ENCODE results near the gene CDK12. TPM values are rescaled to one million over a fixed set of nuclear protein-coding genes. Genes with fewer than 3 reads are reported as not detected.

Gene CDK12
- total and polyA plus RNA-seq, 4 donors, result 7.5 to 30.3 (median 15.0) TPM

DNA sequence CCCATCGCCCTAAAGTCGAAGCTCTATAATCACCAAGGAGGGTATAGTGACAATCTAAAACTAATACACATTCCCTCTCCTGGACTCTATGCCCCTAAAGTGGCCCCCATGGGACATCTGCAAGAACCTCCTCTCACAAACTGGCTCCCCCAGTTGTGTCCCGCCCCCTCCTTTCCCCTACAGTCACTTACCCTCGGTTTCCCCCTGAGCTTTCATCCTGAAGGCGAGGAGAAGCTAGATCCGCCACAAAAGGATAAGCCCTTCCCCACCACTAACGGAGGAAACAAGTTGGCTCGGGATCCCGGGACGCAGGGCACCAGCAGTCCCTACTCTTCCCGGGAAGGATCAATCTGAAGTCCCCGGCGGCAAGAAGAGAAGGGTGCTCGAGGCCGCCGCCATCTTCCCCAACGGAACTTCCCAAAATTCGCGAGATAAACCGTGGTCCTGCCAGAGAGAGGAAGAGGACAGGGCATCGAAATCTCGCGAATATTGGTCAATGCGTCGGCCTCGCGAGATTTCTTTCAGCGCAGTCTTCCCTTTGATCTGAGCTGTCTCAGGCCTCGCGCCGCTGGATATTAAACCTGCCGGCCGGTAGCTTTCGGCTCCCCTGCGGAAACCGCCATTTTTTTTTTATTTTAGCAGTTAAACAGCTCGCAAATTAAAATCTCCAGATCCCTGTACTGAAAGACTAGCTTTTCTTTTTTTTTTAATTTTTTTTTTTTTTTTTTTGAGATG, 10.3 kb upstream of the CDK12 start, which contains the start of gene MED1:
MED1 (minus strand) TSS at position 417 of the 735 bp plus-strand sequence; CDS start at position 216, 201 bp downstream.
- peaks cover 3 to 12% (median 6%) of the 10 kb centered on the region in 4 donors for H3K36me3 ChIP-seq (ENCODE audit: control insufficient read depth in 4 of 4, insufficient read depth in 3 of 4, low read depth in 1 of 4, low read length in 3 of 4)
- peaks cover 10 to 38% (median 34%) of the 10 kb centered on the region in 4 donors for H3K4me1 ChIP-seq (ENCODE audit: control insufficient read depth in 4 of 4, insufficient read depth in 4 of 4, low read length in 3 of 4)
- H3K27ac ChIP-seq (ENCODE audit: low read depth in 1 of 2, low read length in 2 of 2), result peak within 1 kb of the TSS; percentile 80 to 88
- peak; percentile 90 for DNase-seq (ENCODE audit: low spot score)
- peak within 1 kb of the TSS; percentile 90 to 96 for H3K9ac ChIP-seq (ENCODE audit: low read depth in 1 of 2, low read length in 2 of 2)
- H3K27me3 ChIP-seq (ENCODE audit: control insufficient read depth in 4 of 4, insufficient read depth in 4 of 4, low read length in 3 of 4), result no peaks in the 10 kb centered on the region
- TF ChIP-seq RAD21 (IDR thresholded peaks at IDR 0.05) (peak; percentile 29 to 35), YY1 (IDR thresholded peaks at IDR 0.05) (peak; percentile 98), NR2F2 (IDR thresholded peaks at IDR 0.05) (peak; percentile 19), RXRA (IDR thresholded peaks at IDR 0.05) (peak; percentile 39 to 56), FOXA2 (IDR thresholded peaks at IDR 0.05) (no peak), TAF1 (conservative IDR thresholded peaks at IDR 0.05) (peak; percentile 63), FOXA1 (IDR thresholded peaks at IDR 0.05) (no peak), JUND (IDR thresholded peaks at IDR 0.05) (no peak), SP1 (IDR thresholded peaks at IDR 0.05) (peak; percentile 21), GABPA (IDR thresholded peaks at IDR 0.05 in 1 of 2, conservative IDR thresholded peaks at IDR 0.05 in 1 of 2) (peak in 1 of 2 donors; percentile 74)
- TF ChIP-seq, protein P1, sequence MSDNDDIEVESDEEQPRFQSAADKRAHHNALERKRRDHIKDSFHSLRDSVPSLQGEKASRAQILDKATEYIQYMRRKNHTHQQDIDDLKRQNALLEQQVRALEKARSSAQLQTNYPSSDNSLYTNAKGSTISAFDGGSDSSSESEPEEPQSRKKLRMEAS (IDR thresholded peaks at IDR 0.05), result peak; percentile 52
- TF ChIP-seq, protein P2, sequence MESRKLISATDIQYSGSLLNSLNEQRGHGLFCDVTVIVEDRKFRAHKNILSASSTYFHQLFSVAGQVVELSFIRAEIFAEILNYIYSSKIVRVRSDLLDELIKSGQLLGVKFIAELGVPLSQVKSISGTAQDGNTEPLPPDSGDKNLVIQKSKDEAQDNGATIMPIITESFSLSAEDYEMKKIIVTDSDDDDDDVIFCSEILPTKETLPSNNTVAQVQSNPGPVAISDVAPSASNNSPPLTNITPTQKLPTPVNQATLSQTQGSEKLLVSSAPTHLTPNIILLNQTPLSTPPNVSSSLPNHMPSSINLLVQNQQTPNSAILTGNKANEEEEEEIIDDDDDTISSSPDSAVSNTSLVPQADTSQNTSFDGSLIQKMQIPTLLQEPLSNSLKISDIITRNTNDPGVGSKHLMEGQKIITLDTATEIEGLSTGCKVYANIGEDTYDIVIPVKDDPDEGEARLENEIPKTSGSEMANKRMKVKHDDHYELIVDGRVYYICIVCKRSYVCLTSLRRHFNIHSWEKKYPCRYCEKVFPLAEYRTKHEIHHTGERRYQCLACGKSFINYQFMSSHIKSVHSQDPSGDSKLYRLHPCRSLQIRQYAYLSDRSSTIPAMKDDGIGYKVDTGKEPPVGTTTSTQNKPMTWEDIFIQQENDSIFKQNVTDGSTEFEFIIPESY (IDR thresholded peaks at IDR 0.05), result peak; percentile 100
- TF ChIP-seq, protein P3, sequence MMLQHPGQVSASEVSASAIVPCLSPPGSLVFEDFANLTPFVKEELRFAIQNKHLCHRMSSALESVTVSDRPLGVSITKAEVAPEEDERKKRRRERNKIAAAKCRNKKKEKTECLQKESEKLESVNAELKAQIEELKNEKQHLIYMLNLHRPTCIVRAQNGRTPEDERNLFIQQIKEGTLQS (IDR thresholded peaks at IDR 0.05), result peak; percentile 35
- no peaks in the 10 kb centered on the region for H3K9me3 ChIP-seq (ENCODE audit: control insufficient read depth in 4 of 4, low read length in 3 of 4)
- peak within 1 kb of the TSS; percentile 70 to 99 (median 91) for H3K4me3 ChIP-seq (ENCODE audit: low read depth in 1 of 3, low read length in 3 of 3)
- under 1% methylated on average over 37 of the region's 37 CpGs for WGBS

DNA sequence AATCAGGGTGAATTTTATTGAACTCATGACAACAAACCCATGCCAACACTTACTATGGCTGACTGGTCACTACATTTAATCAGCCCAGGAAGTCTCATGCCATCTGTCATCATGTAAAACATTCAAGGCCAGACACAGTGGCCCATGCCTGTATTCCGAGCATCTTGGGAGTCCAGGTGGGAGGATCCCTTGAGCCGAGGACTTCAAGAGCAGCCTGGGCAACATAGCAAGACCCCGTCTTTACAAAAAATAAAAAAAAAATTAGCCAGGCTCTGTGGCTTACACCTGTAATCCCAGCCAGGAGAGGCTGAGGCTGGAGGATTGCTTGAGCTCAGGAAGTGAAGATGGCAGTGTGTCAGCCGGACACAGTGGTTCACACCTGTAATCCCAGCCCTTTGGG, 5.4 kb upstream of the CDK12 start:
- H3K4me1 ChIP-seq (ENCODE audit: control insufficient read depth in 4 of 4, insufficient read depth in 4 of 4, low read length in 3 of 4), result peaks cover 8 to 26% (median 24%) of the 10 kb centered on the region in 4 donors
- WGBS, result 90% methylated on average over 4 of the region's 4 CpGs
- DNase-seq (ENCODE audit: low spot score), result no peak

More for the DNA sequence above, 5.4 kb upstream of the CDK12 start:
- Histone ChIP-seq H3K9me3 (ENCODE audit: control insufficient read depth in 4 of 4, low read length in 3 of 4) (no peaks in the 10 kb centered on the region), H3K4me3 (ENCODE audit: low read depth in 1 of 3, low read length in 3 of 3) (no peak overlapping the region), H3K27ac (ENCODE audit: low read depth in 1 of 2, low read length in 2 of 2) (no peak overlapping the region), H3K36me3 (ENCODE audit: control insufficient read depth in 4 of 4, insufficient read depth in 3 of 4, low read depth in 1 of 4, low read length in 3 of 4) (no peaks in the 10 kb centered on the region), H3K9ac (ENCODE audit: low read depth in 1 of 2, low read length in 2 of 2) (no peak overlapping the region), H3K27me3 (ENCODE audit: control insufficient read depth in 4 of 4, insufficient read depth in 4 of 4, low read length in 3 of 4) (no peaks in the 10 kb centered on the region)
- TF ChIP-seq, protein P4, sequence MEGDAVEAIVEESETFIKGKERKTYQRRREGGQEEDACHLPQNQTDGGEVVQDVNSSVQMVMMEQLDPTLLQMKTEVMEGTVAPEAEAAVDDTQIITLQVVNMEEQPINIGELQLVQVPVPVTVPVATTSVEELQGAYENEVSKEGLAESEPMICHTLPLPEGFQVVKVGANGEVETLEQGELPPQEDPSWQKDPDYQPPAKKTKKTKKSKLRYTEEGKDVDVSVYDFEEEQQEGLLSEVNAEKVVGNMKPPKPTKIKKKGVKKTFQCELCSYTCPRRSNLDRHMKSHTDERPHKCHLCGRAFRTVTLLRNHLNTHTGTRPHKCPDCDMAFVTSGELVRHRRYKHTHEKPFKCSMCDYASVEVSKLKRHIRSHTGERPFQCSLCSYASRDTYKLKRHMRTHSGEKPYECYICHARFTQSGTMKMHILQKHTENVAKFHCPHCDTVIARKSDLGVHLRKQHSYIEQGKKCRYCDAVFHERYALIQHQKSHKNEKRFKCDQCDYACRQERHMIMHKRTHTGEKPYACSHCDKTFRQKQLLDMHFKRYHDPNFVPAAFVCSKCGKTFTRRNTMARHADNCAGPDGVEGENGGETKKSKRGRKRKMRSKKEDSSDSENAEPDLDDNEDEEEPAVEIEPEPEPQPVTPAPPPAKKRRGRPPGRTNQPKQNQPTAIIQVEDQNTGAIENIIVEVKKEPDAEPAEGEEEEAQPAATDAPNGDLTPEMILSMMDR (IDR thresholded peaks at IDR 0.05; ENCODE audit: low read depth, low read length, missing input control), result no peak
- TF ChIP-seq FOXA2 (IDR thresholded peaks at IDR 0.05), result no peak
- no peak for TF ChIP-seq GABPA (IDR thresholded peaks at IDR 0.05 in 1 of 2, conservative IDR thresholded peaks at IDR 0.05 in 1 of 2)
- TF ChIP-seq, protein P2 (IDR thresholded peaks at IDR 0.05), result no peak
- TF ChIP-seq, protein P1 (IDR thresholded peaks at IDR 0.05), result no peak
- TF ChIP-seq, protein P3 (IDR thresholded peaks at IDR 0.05), result no peak
- no peak for TF ChIP-seq TAF1 (conservative IDR thresholded peaks at IDR 0.05)
- no peak for TF ChIP-seq RAD21 (IDR thresholded peaks at IDR 0.05)
- TF ChIP-seq FOXA1 (IDR thresholded peaks at IDR 0.05), result no peak
- TF ChIP-seq SP1 (IDR thresholded peaks at IDR 0.05), result no peak
- no peak for TF ChIP-seq RXRA (IDR thresholded peaks at IDR 0.05)
- no peak for TF ChIP-seq HNF4A (conservative IDR thresholded peaks at IDR 0.05)
- TF ChIP-seq HNF4G (IDR thresholded peaks at IDR 0.05), result no peak
- TF ChIP-seq, protein P5, sequence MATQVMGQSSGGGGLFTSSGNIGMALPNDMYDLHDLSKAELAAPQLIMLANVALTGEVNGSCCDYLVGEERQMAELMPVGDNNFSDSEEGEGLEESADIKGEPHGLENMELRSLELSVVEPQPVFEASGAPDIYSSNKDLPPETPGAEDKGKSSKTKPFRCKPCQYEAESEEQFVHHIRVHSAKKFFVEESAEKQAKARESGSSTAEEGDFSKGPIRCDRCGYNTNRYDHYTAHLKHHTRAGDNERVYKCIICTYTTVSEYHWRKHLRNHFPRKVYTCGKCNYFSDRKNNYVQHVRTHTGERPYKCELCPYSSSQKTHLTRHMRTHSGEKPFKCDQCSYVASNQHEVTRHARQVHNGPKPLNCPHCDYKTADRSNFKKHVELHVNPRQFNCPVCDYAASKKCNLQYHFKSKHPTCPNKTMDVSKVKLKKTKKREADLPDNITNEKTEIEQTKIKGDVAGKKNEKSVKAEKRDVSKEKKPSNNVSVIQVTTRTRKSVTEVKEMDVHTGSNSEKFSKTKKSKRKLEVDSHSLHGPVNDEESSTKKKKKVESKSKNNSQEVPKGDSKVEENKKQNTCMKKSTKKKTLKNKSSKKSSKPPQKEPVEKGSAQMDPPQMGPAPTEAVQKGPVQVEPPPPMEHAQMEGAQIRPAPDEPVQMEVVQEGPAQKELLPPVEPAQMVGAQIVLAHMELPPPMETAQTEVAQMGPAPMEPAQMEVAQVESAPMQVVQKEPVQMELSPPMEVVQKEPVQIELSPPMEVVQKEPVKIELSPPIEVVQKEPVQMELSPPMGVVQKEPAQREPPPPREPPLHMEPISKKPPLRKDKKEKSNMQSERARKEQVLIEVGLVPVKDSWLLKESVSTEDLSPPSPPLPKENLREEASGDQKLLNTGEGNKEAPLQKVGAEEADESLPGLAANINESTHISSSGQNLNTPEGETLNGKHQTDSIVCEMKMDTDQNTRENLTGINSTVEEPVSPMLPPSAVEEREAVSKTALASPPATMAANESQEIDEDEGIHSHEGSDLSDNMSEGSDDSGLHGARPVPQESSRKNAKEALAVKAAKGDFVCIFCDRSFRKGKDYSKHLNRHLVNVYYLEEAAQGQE (IDR thresholded peaks at IDR 0.05), result no peak
- no peak for TF ChIP-seq EGR1 (IDR thresholded peaks at IDR 0.05; ENCODE audit: low read depth in 2 of 2)
- no peak for TF ChIP-seq NR2F2 (IDR thresholded peaks at IDR 0.05)
- TF ChIP-seq YY1 (IDR thresholded peaks at IDR 0.05), result no peak

Measured in liver (tissue), 9 donors.